K562 (cell line): ENCODE results near the gene RNF40. TPM values are rescaled to one million over a fixed set of nuclear protein-coding genes. Genes with fewer than 3 reads are reported as not detected.

Experiments
- ATAC-seq: fragments of 200-7000 bp; cut with Tn5 transposase; 3 replicates; pipeline ENCODE4 v1.9.1; 2020; ENCODE audit warnings: moderate library complexity
- BruUV-seq: library from RNA; stranded (reverse); fragments of 400-500 nt; replicated peaks from 2 replicates; lab custom pipeline; 2021; lab: Mats Ljungman, UMichigan
- CTCF ChIA-PET: fragments of 300-600 bp; formaldehyde crosslinking; extraction: SDS; loops from one replicate; lab custom pipeline; 2021; ENCODE audit warnings: low intra/inter-chr PET ratio; lab: Yijun Ruan, JAX
- POLR2A ChIA-PET: fragments of 300-600, 350-650 bp; sonication (Branson Sonifier 250); formaldehyde crosslinking; extraction: SDS; loops from one replicate; lab custom pipeline; 2021; ENCODE audit warnings: antibody characterized with exemption, inconsistent platforms; lab: Yijun Ruan, JAX
- DNase-seq, 4 experiments: peaks; one replicate each; pipeline versions ENCODE4 v3.0.0 to v3.0.0-alpha.2; 2011 to 2018; ENCODE audit warnings: low spot score in 3 of 4, mixed read lengths in 3 of 4; ENCODE audit errors: extremely low read depth in 1 of 4
- FAIRE-seq: peaks from 2 replicates; lab custom pipeline; 2011; peaks lifted over from hg19 to GRCh38; lab: Jason Lieb, UNC
- H2AFZ ChIP-seq: 2 replicates; pipeline ENCODE4 v1.6.0; 2011; ENCODE audit warnings: low read depth, low read length, control low read depth, inconsistent platforms
- H3K27ac ChIP-seq: fragments of 200-600 bp; 3 replicates; pipeline ENCODE4 v1.8.0; 2011; ENCODE audit warnings: low read depth, mild to moderate bottlenecking, control low read depth, inconsistent platforms, low read length, moderate library complexity, mixed read lengths; ENCODE audit errors: extremely low read depth
- H3K27me3 ChIP-seq, 2 experiments: fragments of 300-600 bp in 1 of 2; 2 replicates in 1 of 2; 3 replicates in 1 of 2; pipeline versions ENCODE4 v1.6.0 to v1.8.0; 2011; ENCODE audit warnings: inconsistent platforms in 2 of 2, low read length in 2 of 2, mild to moderate bottlenecking in 1 of 2, mixed read lengths in 1 of 2, moderate library complexity in 1 of 2; ENCODE audit not compliant: control insufficient read depth in 2 of 2, insufficient read depth in 2 of 2
- H3K36me3 ChIP-seq: fragments of 300-600 bp; 3 replicates; pipeline ENCODE4 v1.8.0; 2011; ENCODE audit warnings: mild to moderate bottlenecking, low read length, inconsistent platforms; ENCODE audit not compliant: control insufficient read depth, insufficient read depth
- H3K4me1 ChIP-seq, 2 experiments: fragments of 200-600 bp in 1 of 2; replicated peaks in 1 of 2; 2 replicates in 1 of 2; 3 replicates in 1 of 2; pipeline versions ENCODE4 v1.5.1 to v1.8.0; 2011; ENCODE audit warnings: inconsistent platforms in 2 of 2, low read length in 2 of 2, mild to moderate bottlenecking in 1 of 2, mixed read lengths in 1 of 2, moderate library complexity in 1 of 2; ENCODE audit not compliant: control insufficient read depth in 2 of 2, insufficient read depth in 2 of 2
- H3K4me2 ChIP-seq: 2 replicates; pipeline ENCODE4 v1.6.1; 2011; ENCODE audit warnings: low read length, control low read depth, inconsistent platforms, mixed read lengths; ENCODE audit not compliant: insufficient read depth
- H3K4me3 ChIP-seq: fragments of 200-600 bp; sonication (generic), shearing (Covaris generic); 2 replicates; pipeline ENCODE4 v1.5.1; 2016; ENCODE audit warnings: control low read depth, inconsistent platforms
- H3K79me2 ChIP-seq: fragments of 200-600 bp; 3 replicates; pipeline ENCODE4 v1.8.0; 2011; ENCODE audit warnings: low read length, inconsistent platforms; ENCODE audit not compliant: control insufficient read depth, insufficient read depth
- H3K9ac ChIP-seq, 2 experiments: 2 replicates each; pipeline versions ENCODE4 v1.6.0 to v1.6.1; 2011; ENCODE audit warnings: low read depth in 2 of 2, low read length in 2 of 2, control low read depth in 1 of 2, inconsistent platforms in 1 of 2, mild to moderate bottlenecking in 1 of 2, mixed read lengths in 1 of 2; ENCODE audit not compliant: insufficient read depth in 1 of 2
- H3K9me1 ChIP-seq: one replicate; pipeline ENCODE4 v1.6.0; 2011; ENCODE audit warnings: inconsistent platforms, mild to moderate bottlenecking, low read length, moderate library complexity; ENCODE audit not compliant: control insufficient read depth, insufficient read depth
- H3K9me3 ChIP-seq: replicated peaks from 2 replicates; pipeline ENCODE4 v1.5.1; 2011; ENCODE audit warnings: low read depth, low read length, inconsistent platforms; ENCODE audit not compliant: control insufficient read depth, insufficient read depth
- H4K20me1 ChIP-seq: replicated peaks from 2 replicates; pipeline ENCODE4 v1.6.1; 2011; ENCODE audit warnings: low read length, inconsistent platforms, mixed read lengths; ENCODE audit not compliant: control insufficient read depth, insufficient read depth
- EGR1 ChIP-seq: fragments of 450-650 bp; conservative IDR thresholded peaks from 2 replicates; pipeline ENCODE4 v1.6.1; 2017; ENCODE audit warnings: mild to moderate bottlenecking
- GTF2A2 ChIP-seq: IDR thresholded peaks from 2 replicates; pipeline ENCODE4 v1.6.1; 2016; ENCODE audit warnings: mild to moderate bottlenecking, missing genetic modification characterization, missing compliant biosample characterization
- MAFK ChIP-seq: IDR thresholded peaks from 2 replicates; pipeline ENCODE4 v1.6.1; 2011; ENCODE audit warnings: low read length, improper control_type of control experiment
- NFE2 ChIP-seq: IDR thresholded peaks from 2 replicates; pipeline ENCODE4 v1.6.1; 2014; ENCODE audit warnings: antibody characterized with exemption, low read depth
- PTTG1 ChIP-seq: fragments of 450-650 bp; IDR thresholded peaks from 2 replicates; pipeline ENCODE4 v1.6.1; 2016; ENCODE audit warnings: low read depth, mild to moderate bottlenecking, missing genetic modification characterization, missing compliant biosample characterization
- RFX5 ChIP-seq: IDR thresholded peaks from 2 replicates; pipeline ENCODE4 v1.6.1; 2011; ENCODE audit warnings: low read depth, mild to moderate bottlenecking, improper control_type of control experiment, low read length
- SIN3A ChIP-seq, 2 experiments: fragments of 150-350 bp in 1 of 2; IDR thresholded peaks; 2 replicates each; pipeline ENCODE4 v1.6.1; 2011 to 2016; ENCODE audit warnings: borderline replicate concordance in 2 of 2, low read depth in 2 of 2, low read length in 2 of 2, mild to moderate bottlenecking in 2 of 2, moderate library complexity in 2 of 2; ENCODE audit not compliant: control insufficient read depth in 1 of 2
- XRCC3 ChIP-seq: fragments of 450-650 bp; IDR thresholded peaks from 2 replicates; pipeline ENCODE4 v1.6.1; 2017; ENCODE audit warnings: mild to moderate bottlenecking, moderate library complexity
- ZNF12 ChIP-seq: sonication (generic); formaldehyde crosslinking; IDR thresholded peaks from 2 replicates; pipeline ENCODE4 v1.4.0; 2020; ENCODE audit warnings: mild to moderate bottlenecking, missing genetic modification reagents
- WGBS: fragments of 100-300 bp; shearing (Covaris generic); methylation state at CpG from one replicate; pipeline ENCODE4 v1.1.6; 2016; ENCODE audit warnings: low coverage, mixed read lengths; ENCODE audit not compliant: insufficient coverage; ENCODE audit errors: missing lambda C conversion rate; 5-methylcytosine and 5-hydroxymethylcytosine counted together
- in situ Hi-C: fragments of 300-500 bp; cut with MboI; formaldehyde crosslinking; loops from 4 replicates; pipeline ENCODE4 v1.15.0; 2018; ENCODE audit warnings: inconsistent platforms, mixed read lengths
- intact Hi-C: fragments of 100-400 bp; cut with micrococcal nuclease; formaldehyde crosslinking; loops from 2 replicates; pipeline ENCODE4 v1.14.2; 2022
- polyA plus RNA-seq, 8 experiments: library from polyadenylated mRNA; depleted of rRNA in 4 of 8; stranded (reverse) in 5 of 8; unstranded in 3 of 8; fragments of >200 nt; fragmentation: Nextera tagmentation in 2 of 8; fragmentation: Illumina TruSeq in 1 of 8; extraction: Ambion mirVana in 2 of 8; extraction: Trizol in 1 of 8; gene quantifications; 2 replicates each; pipeline versions ENCODE4 v1.2.1 to v1.2.3, GENCODE V29; 2011 to 2014; ENCODE audit warnings: inconsistent platforms in 1 of 8, missing spikeins in 1 of 8
- total RNA-seq, 7 experiments: library from RNA; depleted of rRNA in 6 of 7; stranded (reverse); fragments of >200 nt in 6 of 7; fragmentation: Illumina TruSeq in 2 of 7; extraction: Trizol in 2 of 7; gene quantifications; 2 replicates each; pipeline versions ENCODE4 v1.2.1 to v1.2.3, GENCODE V29; 2011 to 2021; ENCODE audit warnings: low replicate concordance in 1 of 7
- TF ChIP-seq, protein P1 (sequence below): fragments of 450-650 bp; IDR thresholded peaks from 2 replicates; pipeline ENCODE4 v1.6.1; 2016; ENCODE audit warnings: antibody characterized with exemption
- TF ChIP-seq, protein P2 (sequence below), 2 experiments: fragments of 450-650 bp; IDR thresholded peaks; 2 replicates each; pipeline ENCODE4 v1.6.1; 2016
- TF ChIP-seq, protein P3 (sequence below): fragments of 200-800 bp; sonication (Bioruptor generic); IDR thresholded peaks from 2 replicates; pipeline ENCODE4 v1.6.1; 2017; ENCODE audit warnings: missing genetic modification characterization, missing compliant biosample characterization
- TF ChIP-seq, protein P4 (sequence below): sonication (generic); formaldehyde crosslinking; IDR thresholded peaks from 2 replicates; pipeline ENCODE4 v1.8.1; 2023; ENCODE audit warnings: mild to moderate bottlenecking, missing genetic modification reagents

RNF40 gene
- total and polyA plus RNA-seq, 9 of the 15 experiments (the other 6 are each of a cell fraction or from before 2014, with no cell fraction given): 6.2 to 129 (median 81.5) TPM

DNA sequence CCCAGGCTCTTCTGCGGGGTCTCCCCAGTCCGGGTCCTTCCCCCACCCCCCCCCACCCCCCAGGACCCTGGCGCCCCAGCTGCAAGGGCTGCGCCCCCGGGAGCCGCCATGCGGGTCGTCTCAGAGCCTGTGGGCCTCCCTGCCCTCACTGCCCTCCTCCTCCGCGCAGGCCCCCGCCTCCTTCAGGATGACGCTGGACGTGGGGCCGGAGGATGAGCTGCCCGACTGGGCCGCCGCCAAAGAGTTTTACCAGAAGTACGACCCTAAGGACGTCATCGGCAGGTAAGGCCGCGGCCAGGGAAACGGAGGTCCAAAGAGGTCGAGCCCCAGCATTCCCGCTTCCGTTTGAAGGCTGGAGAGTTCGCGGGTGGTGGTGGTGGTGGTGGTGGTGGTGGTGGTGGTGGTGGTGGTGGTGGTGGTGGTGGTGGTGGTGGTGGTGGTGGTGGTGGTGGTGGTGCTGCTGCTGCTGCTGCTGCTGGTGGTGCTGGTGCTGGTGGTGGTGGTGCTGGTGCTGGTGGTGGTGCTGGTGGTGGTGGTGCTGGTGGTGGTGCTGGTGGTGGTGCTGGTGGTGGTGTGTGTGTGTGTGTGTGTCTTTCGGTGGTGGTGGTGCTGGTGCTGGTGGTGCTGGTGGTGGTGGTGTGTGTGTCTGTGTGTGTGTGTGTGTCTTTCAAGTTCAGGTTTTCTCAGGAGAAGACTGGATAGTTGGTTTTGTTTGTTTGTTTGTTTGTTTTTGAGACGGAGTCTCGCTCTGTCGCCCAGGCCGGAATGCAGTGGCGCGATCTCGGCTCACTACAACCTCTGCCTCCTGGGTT, 13.3 kb upstream of the RNF40 start:
- intact Hi-C loops (loop anchor here (2.0 kb wide), 1 partner anchor 14 kb away; the partner anchor contains the start of genes CFAP119 and RNF40), in situ Hi-C loops (no loop called here)
- H3K9me1 ChIP-seq: no peaks in the 10 kb centered on the region
- H3K9me3 ChIP-seq: no peaks in the 10 kb centered on the region
- H3K4me1 ChIP-seq: peaks cover 8 to 14% of the 10 kb centered on the region in 2 experiments; a peak in 4 of 5 replicates
- peak overlapping the region; percentile 84 for H3K4me2 ChIP-seq
- no peaks in the 10 kb centered on the region for H4K20me1 ChIP-seq
- H3K4me3 ChIP-seq: peak overlapping the region; percentile 68
- H3K27me3 ChIP-seq: no peaks in the 10 kb centered on the region
- peak overlapping the region; percentile 61; the same call in 2 of the 3 replicates for H3K27ac ChIP-seq
- peak overlapping the region; percentile 47; the same call in 1 of the 2 replicates for H2AFZ ChIP-seq
- CTCF ChIA-PET: no interaction called here
- POLR2A ChIA-PET: interaction anchor here (0.6 to 2.9 kb wide), 19 partner anchors 8 to 514 kb away, joined by 3 to 28 read pairs (median 6); no protein-coding TSS in a partner anchor
- 0% methylated on average over 20 of the region's 36 CpGs for WGBS
- no TSS peak for BruUV-seq
- H3K9ac ChIP-seq: peak overlapping the region; percentile 61 to 96; a peak in 3 of 4 replicates
- DNase-seq (peak in 2 of 4 experiments; percentile 61 to 64), FAIRE-seq (no peak), ATAC-seq (peak; percentile 81)
- peaks cover 27% of the 10 kb centered on the region for H3K79me2 ChIP-seq
- peaks cover 57% of the 10 kb centered on the region for H3K36me3 ChIP-seq
- TF ChIP-seq, protein P1, sequence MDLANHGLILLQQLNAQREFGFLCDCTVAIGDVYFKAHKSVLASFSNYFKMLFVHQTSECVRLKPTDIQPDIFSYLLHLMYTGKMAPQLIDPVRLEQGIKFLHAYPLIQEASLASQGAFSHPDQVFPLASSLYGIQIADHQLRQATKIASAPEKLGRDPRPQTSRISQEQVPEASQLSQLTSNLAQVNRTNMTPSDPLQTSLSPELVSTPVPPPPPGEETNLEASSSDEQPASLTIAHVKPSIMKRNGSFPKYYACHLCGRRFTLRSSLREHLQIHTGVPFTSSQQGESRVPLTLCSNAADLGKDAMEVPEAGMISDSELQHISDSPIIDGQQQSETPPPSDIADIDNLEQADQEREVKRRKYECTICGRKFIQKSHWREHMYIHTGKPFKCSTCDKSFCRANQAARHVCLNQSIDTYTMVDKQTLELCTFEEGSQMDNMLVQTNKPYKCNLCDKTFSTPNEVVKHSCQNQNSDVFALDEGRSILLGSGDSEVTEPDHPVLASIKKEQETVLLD: no peak
- TF ChIP-seq MAFK (no peak), SIN3A (IDR thresholded peaks at IDR 0.05; ENCODE audit: borderline replicate concordance in 2 of 2, control insufficient read depth in 1 of 2, low read depth in 2 of 2, low read length in 2 of 2) (0 out of 4 replicates have a peak, but pooled peaks of 1 of the 2 experiments have one; percentile 1), ZNF12 (CRISPR knock-in tag) (no peak), PTTG1 (tag) (no peak), EGR1 (0 out of 2 replicates have a peak, but pooled peaks have one; percentile 24), RFX5 (no peak), XRCC3 (no peak), GTF2A2 (tag) (no peak), NFE2 (no peak)
- TF ChIP-seq, protein P2, sequence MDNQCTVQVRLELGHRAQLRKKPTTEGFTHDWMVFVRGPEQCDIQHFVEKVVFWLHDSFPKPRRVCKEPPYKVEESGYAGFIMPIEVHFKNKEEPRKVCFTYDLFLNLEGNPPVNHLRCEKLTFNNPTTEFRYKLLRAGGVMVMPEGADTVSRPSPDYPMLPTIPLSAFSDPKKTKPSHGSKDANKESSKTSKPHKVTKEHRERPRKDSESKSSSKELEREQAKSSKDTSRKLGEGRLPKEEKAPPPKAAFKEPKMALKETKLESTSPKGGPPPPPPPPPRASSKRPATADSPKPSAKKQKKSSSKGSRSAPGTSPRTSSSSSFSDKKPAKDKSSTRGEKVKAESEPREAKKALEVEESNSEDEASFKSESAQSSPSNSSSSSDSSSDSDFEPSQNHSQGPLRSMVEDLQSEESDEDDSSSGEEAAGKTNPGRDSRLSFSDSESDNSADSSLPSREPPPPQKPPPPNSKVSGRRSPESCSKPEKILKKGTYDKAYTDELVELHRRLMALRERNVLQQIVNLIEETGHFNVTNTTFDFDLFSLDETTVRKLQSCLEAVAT (IDR thresholded peaks at IDR 0.05): no peak
- TF ChIP-seq, protein P3, sequence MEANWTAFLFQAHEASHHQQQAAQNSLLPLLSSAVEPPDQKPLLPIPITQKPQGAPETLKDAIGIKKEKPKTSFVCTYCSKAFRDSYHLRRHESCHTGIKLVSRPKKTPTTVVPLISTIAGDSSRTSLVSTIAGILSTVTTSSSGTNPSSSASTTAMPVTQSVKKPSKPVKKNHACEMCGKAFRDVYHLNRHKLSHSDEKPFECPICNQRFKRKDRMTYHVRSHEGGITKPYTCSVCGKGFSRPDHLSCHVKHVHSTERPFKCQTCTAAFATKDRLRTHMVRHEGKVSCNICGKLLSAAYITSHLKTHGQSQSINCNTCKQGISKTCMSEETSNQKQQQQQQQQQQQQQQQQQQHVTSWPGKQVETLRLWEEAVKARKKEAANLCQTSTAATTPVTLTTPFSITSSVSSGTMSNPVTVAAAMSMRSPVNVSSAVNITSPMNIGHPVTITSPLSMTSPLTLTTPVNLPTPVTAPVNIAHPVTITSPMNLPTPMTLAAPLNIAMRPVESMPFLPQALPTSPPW (CRISPR knock-in tag): peak; percentile 33; the same call in 1 of the 2 replicates
- TF ChIP-seq, protein P4, sequence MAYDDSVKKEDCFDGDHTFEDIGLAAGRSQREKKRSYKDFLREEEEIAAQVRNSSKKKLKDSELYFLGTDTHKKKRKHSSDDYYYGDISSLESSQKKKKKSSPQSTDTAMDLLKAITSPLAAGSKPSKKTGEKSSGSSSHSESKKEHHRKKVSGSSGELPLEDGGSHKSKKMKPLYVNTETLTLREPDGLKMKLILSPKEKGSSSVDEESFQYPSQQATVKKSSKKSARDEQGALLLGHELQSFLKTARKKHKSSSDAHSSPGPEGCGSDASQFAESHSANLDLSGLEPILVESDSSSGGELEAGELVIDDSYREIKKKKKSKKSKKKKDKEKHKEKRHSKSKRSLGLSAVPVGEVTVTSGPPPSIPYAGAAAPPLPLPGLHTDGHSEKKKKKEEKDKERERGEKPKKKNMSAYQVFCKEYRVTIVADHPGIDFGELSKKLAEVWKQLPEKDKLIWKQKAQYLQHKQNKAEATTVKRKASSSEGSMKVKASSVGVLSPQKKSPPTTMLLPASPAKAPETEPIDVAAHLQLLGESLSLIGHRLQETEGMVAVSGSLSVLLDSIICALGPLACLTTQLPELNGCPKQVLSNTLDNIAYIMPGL (CRISPR knock-in tag): no peak
